HG03378 (cell line): ENCODE results near the gene POU2F2.
"Not testable (repeated sequence)": the region's sequence is repeated elsewhere in the genome, so short reads cannot be mapped to it uniquely, and the experiment has no call there.

Source experiments
- ATAC-seq: cut with Tn5 transposase; IDR thresholded peaks from one replicate; pipeline ENCODE4 v1.9.1; 2021; ENCODE audit warnings: mild to moderate bottlenecking, moderate library complexity; ENCODE audit not compliant: unreplicated experiment

POU2F2 gene

DNA sequence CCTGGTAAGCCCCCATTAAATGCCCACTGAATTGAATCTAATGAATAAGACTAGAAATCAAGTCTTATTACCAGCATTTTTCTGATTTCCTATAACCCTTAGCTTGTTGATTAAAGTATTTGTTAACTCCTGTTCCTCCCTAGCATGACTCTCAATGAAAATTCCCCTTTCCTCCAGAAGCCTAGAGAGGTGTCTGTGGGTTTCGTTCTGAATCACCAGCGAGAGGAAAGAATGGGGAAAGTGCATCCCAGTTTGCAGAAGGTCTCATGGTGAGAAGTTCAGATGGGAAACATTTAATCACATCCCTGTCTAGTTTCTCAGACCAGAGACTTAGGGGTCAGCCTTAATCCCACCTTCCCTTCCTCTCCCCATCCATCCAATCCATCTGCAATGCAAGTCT, 26.9 kb downstream of the POU2F2 start:
- ATAC-seq = no peak

DNA sequence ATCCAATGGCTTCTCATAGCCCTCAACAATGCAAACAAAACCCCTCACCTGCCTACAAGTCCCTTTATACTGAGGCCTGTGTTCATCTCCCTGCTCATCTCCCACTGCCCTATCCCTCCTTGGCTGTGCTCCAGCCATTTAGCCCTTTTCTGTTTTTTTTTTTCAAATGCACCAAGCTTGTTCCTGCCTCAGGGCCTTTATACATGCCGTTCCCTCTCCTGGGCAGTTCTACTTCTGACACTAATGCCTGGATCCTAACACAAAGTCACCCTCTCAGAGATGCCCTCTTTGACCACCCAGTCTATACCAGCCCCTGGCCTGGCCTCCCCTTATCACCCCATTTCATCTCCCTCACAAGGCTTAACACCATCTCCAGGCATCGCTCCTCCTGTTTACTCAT, 29.4 kb downstream of the POU2F2 start:
- no peak for ATAC-seq

DNA sequence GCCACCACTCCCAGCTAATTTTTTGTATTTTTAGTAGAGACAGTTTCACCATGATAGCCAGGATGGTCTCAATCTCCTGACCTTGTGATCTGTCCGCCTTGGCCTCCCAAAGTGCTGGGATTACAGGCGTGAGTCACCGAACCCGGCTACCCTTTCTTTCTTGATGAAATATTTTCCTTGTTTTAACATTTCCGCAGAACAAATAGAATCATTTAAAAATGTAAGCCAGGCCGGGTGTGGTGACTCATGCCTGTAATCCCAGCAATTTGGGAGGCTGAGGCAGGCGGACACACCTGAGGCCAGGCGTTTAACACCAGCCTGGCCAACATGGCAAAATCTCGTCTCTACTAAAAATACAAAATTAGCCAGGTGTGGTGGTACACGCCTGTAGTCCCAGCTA, 32.0 kb downstream of the POU2F2 start:
- not testable (repeated sequence) for ATAC-seq

DNA sequence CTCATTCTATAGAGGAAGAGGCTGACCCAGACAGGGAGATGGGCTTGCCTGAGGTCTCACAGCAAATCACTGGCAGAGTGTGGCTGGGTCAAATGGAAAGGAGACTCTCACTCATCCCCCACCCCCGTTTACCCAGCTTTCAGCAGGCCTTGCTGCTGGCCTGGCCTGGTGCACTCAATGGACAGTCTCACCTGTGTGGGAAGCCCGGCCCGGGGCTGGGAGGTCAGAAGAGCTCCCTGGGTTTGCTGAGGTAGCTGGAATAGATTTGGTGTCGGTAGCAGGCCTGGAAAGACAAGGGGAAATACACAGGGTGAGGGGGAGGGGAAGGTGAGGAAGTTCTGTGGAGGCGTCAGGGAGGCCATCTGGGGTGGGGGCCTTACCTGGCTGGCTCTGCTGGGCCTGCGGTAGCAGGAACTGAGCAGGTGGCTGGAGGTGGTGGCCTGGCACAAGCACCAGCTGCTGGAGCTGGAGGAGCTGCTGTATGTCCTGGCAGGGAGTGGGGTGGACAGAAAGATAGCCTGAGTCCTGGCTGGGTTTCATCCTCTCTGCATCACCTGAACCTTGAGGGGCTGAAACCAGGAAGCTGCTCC, 32.8 kb downstream of the POU2F2 start:
- no peak for ATAC-seq

DNA sequence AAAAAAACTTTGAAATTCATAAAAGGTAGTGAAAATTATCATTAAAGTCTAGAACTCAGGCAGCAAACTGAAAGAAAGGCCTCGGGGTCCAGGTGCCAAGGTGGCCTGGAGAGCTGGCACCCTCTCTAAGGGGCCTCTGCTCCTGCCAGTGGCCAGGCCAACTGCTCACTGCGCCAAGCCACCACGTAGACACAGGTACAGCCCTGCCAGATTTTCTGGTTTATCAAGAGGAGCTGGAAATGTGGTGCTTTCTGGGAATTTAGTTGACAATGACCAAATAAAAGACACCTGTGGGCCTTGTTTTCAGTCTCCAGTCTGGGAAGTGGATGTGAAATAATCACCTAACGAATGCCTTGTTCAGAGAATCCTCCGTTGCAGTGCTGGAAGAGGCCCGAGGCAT, 33.5 kb downstream of the POU2F2 start:
- no peak for ATAC-seq

DNA sequence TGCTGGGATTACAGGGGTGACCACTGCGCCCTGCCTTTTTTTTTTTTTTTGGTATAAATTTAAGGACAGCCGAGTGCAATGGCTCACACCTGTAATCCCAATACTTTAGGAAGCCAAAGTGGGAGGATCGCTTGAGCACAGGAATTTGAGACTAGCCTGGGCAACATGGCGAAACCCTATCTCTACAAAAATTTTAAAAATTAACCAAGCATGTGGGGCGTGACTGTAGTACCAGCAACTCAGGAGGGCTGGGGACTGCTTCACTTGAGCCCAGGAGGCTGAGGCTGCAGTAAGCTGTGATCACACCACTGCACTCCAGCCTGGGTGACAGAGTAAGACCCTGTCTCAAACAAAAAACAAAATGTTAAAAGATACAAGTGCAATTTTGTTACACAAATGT, 34.8 kb downstream of the POU2F2 start:
- ATAC-seq = no peak

DNA sequence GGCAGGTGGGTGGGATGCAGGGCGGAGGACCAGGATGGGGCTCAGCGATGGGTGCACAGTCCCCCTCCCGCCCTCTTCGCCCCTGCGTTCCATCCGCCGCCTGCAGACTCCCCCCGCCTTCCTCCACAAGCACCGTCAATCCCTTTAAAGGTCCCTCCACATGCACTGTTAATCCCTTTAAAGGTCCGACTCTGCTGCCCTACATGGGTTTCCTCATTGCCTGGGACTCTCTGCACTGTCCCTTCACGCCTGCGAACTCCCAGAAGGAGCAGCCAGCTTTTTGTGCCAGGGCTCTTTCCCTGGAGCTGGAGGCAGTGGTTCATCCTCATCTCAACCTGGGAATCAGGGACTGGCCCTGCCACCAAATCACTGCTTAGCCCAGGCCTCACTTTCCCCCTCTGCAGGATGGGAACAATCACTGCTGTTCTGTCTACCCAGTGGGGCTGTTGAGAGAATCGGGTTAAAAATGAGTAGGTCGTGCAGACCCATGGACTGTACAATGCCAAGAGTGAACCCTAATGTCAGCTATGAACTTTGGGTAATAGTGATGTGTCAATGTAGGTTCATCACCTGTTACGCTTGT, 35.9 kb downstream of the POU2F2 start:
- ATAC-seq = no peak

DNA sequence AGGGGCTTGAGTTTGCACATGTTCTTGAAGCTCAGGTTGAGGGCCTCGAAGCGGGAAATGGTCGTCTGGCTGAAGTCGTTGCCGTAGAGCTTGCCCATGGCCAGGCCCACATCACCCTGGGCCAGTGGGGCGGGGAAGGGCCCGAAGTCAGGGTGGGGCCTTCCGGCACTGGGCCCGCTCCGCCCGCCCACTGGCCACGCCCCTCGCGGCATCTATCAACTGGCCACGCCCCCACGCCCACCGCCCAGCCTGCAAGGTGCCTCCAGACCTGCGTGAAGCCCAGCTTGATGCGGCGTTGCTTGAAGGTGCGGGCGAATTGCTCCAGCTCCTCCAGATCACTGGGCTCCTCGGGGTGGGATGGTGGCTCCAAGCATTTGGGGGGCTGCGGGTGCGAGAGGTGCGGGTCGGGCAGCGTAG, 36.4 kb downstream of the POU2F2 start:
- no peak for ATAC-seq

DNA sequence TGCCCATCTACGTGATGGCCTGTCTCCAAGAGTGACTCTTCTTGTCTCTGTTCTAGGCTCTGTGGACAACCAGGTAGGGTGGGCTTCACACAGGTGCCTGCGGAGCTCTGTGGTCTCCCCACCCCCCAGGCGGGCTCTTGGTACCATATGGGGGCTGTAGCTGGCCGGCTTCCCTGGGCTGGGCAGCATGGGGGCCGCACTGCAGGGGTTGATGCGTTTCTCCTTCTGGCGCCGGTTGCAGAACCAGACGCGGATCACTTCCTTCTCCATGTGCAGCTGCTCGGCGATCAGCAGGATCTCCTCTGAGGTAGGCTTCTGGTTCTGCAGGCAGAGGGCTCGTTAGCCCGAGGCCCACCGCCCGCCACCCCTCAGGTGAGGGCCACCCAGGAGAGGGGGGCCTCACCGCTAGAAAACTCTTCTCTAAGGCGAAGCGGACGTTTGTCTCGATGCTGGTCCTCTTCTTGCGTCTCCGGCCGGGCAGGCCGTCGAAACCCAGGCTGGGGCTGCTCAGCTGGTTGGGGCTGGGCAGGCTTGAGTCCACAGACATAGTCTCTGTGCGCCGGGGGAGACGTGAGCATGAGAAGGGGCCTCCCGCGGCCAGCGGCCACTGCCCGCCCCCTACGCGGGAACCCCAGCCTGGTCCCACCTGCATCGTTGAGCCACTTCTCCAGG, 37.0 kb downstream of the POU2F2 start:
- no peak for ATAC-seq

DNA sequence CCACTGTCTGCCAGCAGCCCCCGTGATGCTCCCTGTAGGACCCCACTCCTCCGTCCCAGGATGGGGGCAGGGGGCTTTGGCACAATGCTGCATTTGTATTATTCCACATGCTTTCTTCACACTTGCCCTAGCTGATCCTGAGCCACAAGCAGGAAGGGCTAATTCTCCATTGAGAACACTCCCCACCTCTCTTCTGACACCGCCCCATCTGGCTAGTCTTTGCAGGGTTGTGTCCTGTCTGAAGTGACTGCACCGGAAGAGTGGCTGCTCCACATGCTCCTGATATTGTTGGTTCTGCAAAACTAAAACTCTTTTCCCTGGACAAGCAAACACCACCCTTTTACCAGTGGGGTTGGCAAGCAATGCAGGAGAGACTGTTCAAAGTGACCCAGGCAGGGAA, 38.3 kb downstream of the POU2F2 start:
- no peak for ATAC-seq

DNA sequence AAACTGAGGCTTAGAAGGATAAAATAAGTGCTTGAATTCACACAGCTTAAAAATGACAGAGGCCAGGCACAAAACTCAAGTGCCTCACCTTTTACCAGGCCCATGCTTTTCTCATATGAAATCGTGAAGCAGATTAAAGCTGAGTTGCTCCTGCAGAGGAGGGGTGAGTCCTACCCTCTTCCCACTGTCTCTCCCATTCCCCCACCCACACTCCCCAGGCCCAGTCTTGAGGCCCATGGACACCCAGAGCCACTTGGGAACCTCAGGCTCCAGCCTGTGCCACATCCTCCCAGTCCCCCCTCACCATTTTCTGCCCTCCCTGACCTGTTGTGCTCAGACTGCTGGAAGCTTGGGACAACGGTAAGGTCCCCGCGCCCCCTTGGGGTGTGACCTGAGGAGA, 38.7 kb downstream of the POU2F2 start:
- no peak for ATAC-seq

DNA sequence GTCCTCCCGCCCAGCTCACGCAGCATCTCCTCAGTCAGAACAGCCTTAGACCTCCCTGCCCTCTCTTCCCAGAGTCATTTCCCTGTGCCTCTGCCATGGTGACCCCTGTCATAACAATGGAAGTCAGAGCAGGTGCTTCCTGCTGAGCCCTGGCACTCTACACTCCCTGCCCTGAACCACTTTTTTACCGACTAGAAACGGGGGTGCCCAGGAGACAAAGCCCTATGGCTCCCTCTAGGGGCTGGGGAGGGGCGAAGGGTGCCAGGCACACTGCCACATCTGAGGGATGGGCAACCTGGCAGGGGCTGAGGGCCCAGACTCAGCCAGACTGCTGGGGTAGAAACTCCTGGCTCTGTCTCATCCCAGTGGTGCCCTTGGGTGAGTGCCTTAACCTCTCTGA, 39.9 kb downstream of the POU2F2 start:
- ATAC-seq = no peak

DNA sequence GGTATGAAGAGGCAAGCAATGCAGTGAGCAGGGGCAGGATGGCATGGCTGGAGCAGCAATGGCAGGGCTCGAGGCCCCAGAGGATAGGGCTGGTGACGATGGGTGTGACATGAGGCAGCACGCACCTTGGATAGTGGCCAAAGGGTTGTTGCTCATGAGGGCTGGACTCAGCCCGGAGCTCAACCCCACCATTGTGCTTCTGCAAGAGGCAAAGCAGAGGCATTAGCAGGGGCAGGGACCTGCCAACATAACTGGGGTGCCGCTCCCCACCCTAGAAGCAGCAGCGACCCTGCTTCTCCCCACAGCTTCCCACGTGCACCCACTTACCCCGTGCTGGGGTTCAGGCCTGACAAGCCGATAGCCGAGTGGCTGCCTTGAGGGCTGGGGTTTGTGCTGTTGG, 40.5 kb downstream of the POU2F2 start:
- ATAC-seq = no peak

DNA sequence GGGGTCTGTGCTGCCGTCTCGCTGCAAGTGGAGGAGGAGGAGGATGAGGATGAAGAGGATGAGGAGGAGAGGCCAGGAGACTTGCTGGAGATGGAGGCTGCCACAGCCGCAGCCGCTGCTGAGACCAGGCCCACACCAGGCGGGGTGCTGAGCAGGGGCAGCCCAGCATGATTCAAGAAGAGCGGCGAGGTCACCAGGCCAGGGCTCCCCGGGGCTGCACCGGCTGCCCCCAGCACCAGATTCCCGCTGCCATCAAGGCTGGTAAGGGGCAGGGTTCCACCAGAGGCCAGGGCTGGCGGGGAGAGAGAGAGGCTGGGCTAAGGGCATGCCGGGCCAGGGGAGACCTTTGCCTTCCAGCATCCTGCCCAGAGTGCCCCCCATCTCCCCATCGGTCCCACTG, 40.9 kb downstream of the POU2F2 start:
- no peak for ATAC-seq

DNA sequence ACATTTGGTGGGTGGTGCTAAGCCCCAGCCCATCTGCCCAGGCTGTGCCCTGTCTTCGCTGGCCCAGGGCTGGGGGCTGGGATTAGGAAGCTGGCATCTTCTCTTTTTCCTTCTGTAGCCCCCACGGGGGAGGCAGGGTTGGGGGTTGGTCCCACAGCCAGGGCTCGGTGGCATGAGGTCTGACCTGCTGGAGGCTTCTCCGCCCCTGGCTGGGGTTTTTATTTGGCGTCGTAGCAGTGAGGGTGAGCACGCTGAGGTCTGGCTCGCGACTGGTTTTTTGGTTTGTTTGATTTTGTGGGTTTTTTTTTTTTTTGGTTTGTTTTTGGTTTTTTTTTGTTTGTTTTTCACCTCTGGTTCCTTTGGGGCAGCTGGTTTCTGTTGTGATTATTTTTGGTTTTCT, 41.6 kb downstream of the POU2F2 start:
- no peak for ATAC-seq

DNA sequence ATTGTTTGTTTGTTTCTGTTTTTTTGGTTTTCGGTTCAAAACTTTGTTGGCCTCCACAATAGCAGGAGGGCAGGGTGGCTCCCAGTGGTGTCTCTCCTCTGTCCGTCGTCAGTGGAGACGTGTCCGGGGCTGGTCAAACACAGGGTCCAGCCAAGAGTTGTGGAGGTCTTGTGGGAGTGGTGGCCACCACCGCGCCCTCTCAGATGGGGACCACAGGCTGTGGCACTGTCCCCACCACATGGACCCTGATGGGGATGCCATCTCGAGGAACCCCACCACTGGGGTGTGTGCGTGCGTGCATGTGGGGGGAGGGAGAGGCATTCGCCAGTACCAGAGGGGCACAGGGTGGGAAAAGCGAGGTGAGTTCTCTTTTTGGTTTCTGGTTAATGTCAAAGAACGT, 42.5 kb downstream of the POU2F2 start:
- no peak for ATAC-seq

DNA sequence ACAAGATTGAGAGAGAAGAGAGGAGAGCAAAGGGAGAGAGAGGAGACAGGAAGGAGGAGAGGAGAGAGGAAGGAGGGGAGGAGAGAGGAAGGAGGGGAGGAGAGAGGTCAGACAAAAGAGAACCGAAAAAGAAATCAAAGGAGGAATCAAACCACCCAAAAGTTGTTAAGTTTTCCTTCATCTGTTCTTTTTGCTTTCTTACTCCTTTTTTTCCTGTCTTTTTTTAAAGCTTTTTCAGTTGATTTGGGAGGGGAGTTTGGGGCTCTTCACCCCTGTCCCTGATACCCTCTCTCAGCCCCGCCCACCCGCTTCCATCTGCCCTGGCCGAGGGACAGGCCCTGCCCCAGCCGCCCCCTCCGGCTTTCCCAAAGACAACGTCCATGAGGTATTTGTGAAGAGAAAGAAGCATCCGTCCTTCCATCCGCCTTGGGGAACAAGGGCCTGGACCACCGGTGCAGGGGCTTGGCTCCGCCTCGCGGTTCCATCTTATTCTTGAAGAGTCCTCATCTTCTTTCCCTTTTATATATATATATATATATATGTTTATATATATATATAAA, 43.0 kb downstream of the POU2F2 start:
- ATAC-seq = no peak

DNA sequence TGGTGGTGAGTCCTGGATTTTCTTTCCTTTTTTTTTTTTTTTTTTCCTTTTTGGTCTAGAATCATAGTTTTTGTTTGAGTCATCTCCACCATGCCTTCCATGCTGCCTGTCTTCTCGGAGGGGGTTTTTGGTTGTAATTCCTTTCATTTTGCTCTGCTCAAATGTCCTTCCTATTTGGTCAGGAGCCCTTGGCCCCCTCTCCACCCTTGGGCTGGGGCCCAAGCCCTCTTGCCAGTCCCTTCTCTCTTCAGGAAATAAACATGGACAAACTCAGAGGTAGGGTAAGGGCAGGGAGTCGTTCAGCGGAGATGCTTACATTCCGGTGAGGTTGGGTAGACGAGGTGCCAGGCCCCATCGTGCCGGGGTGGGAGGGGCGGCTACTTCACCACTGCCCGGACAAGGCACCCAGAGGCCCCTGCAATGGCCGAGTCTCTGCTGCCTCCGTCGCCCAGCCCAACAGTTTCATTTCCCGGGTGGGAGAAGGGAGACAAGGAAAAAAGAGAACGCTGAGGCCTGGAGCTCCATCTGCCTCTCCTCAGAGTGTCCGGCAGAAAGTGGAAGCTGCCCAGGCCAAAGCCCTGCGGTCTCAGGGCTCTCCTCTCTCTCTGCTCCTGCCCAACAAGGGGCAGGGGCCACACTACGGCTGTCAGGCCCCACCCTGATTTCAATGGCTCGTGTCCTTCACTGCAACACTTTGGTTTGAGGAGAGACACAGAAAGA, 43.6 kb downstream of the POU2F2 start:
- no peak for ATAC-seq

DNA sequence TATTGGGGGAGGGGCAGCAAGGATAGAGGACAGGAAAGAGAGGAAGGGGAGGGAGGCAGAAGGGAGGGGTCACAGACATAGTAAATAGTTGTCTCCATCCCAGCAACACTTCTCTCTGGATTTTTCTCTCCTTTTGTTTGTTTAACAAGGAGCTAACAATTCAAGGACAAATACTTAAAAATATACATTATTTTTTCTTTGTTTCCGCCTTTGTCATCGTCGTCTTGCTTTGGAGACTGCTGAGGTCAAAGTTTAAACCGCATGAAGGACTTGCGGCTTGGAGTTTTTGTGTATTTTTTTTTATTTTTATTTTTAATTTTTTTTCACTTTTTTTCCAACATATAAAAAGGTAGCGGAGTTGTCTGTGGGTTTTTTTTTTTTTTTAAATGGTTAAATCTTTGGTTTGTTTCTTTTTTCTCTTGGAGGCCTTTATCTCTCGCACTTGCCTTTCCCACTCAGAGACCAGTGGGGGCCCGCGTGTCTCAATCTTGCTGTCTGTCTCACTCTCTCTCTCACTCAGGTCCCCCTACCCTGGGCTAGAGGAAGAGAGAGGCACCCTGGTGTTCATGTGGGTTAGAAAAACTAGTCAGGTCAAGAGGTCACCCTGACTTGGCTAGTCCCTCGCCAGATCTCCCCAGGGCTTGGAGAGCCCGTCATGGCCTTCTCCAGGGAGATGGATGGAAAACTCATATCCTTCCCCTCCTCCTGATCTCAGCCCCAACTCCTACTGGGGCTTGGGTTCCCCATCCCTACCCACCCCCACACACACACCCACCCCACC, 45.3 kb downstream of the POU2F2 start:
- ATAC-seq = no peak

DNA sequence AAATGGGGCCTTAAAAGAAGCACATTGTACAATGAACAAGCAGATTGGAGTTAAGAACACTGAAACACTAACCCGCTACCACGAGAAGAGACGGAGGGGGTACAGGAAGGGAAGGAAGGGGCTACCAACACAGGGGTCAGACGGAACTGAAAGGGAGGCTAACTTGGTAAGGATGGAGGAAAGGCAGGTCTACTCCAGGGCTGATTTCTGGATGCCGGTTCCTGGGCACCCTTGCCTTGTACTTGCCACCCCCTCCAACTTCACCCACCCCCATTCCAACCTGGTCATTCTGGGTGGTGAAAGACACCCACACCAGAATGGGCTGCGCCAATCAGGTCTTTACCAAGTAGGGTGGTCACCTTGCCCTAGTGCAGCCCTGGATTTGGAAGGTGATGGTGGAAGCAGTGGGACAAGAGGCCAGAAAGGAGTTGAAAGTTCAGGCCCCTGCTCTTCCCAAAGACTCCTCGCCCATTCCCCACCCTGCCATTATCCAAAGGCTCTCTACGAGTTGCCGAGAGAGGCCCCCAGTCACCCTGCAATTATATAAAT, 46.0 kb downstream of the POU2F2 start:
- no peak for ATAC-seq

DNA sequence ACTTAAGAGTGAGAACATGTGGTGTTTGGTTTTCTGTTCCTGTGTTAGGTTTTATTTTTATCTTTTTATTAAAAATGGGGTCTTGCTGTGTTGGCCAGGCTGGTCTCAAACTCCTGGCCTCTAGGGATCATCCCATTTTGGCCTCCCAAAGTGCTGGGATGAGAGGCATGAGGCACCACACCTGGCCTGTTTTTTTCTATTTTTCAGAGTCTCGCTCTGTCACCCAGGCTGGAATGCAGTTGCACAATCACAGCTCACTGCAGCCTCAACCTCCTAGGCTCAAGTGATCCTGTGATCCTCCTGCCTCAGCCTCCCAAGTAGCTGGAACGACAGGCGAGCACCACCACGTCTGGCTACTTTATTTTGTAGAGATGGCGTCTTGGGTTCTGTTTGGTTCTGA, 48.7 kb downstream of the POU2F2 start:
- no peak for ATAC-seq
